ENCODE data around the gene RABEP2.

RABEP2 gene

DNA sequence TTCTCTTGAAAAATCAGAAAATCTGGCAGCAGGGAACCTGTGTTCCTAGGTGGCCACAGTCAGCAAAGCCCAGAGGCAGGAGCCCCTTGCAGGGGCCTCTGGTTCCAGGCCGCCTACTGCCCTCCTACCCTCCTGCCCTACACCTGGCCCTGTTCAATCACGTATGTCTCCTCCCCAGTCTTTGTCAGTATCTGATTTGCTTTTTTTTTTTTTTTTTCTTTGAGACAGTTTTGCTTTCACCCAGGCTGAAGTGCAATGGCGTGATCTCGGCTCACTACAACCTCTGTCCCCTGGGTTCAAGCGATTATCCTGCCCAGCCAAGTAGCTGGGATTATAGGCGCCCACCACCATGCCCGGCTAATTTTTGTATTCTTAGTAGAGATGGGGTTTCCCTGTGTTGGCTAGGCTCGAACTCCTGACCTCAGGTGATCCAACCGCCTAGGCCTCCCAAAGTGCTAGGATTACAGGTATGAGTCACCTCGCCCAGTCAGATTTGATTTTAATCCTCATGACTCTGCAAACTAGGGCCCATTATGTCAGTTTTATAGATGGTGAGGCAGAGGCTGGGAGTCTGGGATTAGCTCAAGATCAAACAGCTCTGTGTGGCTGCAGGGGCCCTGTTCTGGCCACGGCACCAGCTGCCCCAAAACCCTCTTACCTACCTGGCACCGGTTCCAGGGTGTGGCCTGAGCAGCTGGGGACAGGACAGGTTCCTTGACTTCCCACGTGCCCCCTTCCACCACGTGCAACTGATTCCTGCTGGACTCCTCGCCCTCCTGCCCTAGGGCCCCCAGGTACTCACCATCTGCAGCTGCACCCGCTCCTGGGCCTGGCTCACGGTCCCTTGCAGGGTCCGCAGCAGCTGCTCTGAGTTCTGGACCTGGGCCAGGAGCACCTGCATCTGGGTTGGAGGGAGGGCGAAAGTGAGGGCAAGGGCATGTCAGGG is 14.7 kb downstream of the RABEP2 start:
- Histone ChIP-seq H3K36me3 (ENCODE audit: insufficient read depth, low read length) (peaks cover 5% of the 10 kb centered on the region; the same call in 1 of the 2 replicates), H3K9ac (ENCODE audit: low read depth, low read length, poor library complexity, severe bottlenecking) (no peak overlapping the region)

DNA sequence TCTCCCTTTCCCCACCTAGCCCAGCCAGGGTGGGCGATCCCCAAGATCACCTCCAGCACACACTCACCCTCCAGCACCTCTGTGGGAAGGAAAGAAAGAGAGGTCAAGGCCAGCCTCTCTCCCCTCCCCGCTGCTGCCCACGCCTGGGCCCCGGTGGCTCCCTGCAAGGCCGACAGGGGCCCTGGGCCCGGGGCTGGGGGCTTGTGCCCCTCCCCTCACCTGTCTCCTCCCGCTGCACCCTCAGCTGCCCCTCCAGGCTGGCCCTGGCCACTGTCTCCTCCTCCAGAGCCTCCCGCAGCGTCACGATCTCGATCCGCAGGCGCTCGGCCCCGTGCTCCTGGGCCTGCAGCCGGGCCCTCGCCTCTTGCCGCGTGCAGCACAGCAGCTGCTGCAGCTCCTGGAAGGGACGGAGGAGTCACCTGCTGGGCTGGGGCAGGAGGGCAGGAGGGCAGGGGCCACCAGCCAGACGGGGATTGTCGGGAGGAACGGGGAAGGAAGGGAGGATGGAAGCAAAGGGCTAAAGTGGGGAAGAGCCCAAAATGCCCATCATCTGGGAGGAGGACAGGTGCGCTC is 19.2 kb downstream of the RABEP2 start:
- Histone ChIP-seq H4K20me1 (ENCODE audit: insufficient read depth, low read length, poor library complexity, severe bottlenecking) (no peaks in the 10 kb centered on the region), H3K79me2 (ENCODE audit: insufficient read depth, low read length) (no peaks in the 10 kb centered on the region), H2AFZ (ENCODE audit: low read length) (no peak overlapping the region), H3K4me1 (ENCODE audit: insufficient read depth, low read length, poor library complexity, severe bottlenecking) (no peaks in the 10 kb centered on the region), H3K9me2 (replicated peaks; ENCODE audit: low read depth, low read length) (no peaks in the 10 kb centered on the region), H3K36me3 (ENCODE audit: insufficient read depth, low read length) (peaks cover 5% of the 10 kb centered on the region; the same call in 1 of the 2 replicates), H3K9me3 (ENCODE audit: insufficient read depth, low read depth, low read length) (no peaks in the 10 kb centered on the region), H3F3A (ENCODE audit: low read depth) (no peaks in the 10 kb centered on the region), H3K9ac (ENCODE audit: low read depth, low read length, poor library complexity, severe bottlenecking) (no peak overlapping the region), H3K4me2 (ENCODE audit: low read depth, low read length, poor library complexity, severe bottlenecking) (no peak overlapping the region), H3K27me3 (ENCODE audit: insufficient read depth, low read length, poor library complexity, severe bottlenecking) (no peaks in the 10 kb centered on the region), H3K4me3 (ENCODE audit: low read length, poor library complexity, severe bottlenecking) (no peak overlapping the region)
- TF ChIP-seq, protein P1, sequence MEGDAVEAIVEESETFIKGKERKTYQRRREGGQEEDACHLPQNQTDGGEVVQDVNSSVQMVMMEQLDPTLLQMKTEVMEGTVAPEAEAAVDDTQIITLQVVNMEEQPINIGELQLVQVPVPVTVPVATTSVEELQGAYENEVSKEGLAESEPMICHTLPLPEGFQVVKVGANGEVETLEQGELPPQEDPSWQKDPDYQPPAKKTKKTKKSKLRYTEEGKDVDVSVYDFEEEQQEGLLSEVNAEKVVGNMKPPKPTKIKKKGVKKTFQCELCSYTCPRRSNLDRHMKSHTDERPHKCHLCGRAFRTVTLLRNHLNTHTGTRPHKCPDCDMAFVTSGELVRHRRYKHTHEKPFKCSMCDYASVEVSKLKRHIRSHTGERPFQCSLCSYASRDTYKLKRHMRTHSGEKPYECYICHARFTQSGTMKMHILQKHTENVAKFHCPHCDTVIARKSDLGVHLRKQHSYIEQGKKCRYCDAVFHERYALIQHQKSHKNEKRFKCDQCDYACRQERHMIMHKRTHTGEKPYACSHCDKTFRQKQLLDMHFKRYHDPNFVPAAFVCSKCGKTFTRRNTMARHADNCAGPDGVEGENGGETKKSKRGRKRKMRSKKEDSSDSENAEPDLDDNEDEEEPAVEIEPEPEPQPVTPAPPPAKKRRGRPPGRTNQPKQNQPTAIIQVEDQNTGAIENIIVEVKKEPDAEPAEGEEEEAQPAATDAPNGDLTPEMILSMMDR (conservative IDR thresholded peaks at IDR 0.05; ENCODE audit: low read length): no peak
- TF ChIP-seq EZH2phosphoT487 (IDR thresholded peaks at IDR 0.05; ENCODE audit: borderline replicate concordance): no peak

More for the DNA sequence above, 14.7 kb downstream of the RABEP2 start:
- no peaks in the 10 kb centered on the region for H3K27me3 ChIP-seq (ENCODE audit: insufficient read depth, low read length, poor library complexity, severe bottlenecking)
- no peaks in the 10 kb centered on the region for H3K9me3 ChIP-seq (ENCODE audit: insufficient read depth, low read depth, low read length)
- H3K79me2 ChIP-seq (ENCODE audit: insufficient read depth, low read length): no peaks in the 10 kb centered on the region
- H3F3A ChIP-seq (ENCODE audit: low read depth): no peaks in the 10 kb centered on the region
- no peak overlapping the region for H2AFZ ChIP-seq (ENCODE audit: low read length)
- no peaks in the 10 kb centered on the region for H4K20me1 ChIP-seq (ENCODE audit: insufficient read depth, low read length, poor library complexity, severe bottlenecking)
- H3K9me2 ChIP-seq (replicated peaks; ENCODE audit: low read depth, low read length): no peaks in the 10 kb centered on the region
- TF ChIP-seq, protein P1 (conservative IDR thresholded peaks at IDR 0.05; ENCODE audit: low read length): no peak
- TF ChIP-seq EZH2phosphoT487 (IDR thresholded peaks at IDR 0.05; ENCODE audit: borderline replicate concordance): no peak
- H3K4me2 ChIP-seq (ENCODE audit: low read depth, low read length, poor library complexity, severe bottlenecking): no peak overlapping the region
- H3K4me3 ChIP-seq (ENCODE audit: low read length, poor library complexity, severe bottlenecking): no peak overlapping the region
- no peaks in the 10 kb centered on the region for H3K4me1 ChIP-seq (ENCODE audit: insufficient read depth, low read length, poor library complexity, severe bottlenecking)

DNA sequence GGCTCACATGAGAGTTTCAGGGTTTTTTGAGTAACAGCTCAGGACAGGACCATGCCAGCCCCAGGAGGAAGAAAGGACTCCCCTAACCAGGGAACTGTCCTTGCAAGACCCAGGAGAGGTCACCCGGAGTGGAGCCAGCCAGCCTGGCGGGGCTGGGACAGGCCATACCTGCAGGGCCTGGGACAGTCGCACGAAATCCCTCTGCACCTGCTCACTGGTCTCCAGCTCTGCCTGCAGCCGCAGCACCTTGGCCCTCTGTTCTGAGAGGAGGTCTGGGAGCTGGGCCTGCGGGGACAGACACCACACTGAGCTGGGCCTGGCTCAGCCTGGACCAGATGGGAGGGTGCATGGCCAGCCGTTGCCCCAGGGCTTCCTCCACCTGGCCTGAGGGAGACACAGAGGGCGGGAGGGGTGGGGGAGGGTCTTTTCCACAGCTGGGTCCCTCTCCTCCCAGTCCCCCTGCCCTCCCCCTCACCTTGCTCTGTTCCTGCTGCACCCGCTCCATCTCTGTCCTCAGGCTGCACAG is 19.7 kb downstream of the RABEP2 start:
- no peaks in the 10 kb centered on the region for H3K9me3 ChIP-seq (ENCODE audit: insufficient read depth, low read depth, low read length)
- H3F3A ChIP-seq (ENCODE audit: low read depth): no peaks in the 10 kb centered on the region
- H3K4me3 ChIP-seq (ENCODE audit: low read length, poor library complexity, severe bottlenecking): no peak overlapping the region
- no peak overlapping the region for H2AFZ ChIP-seq (ENCODE audit: low read length)
- H4K20me1 ChIP-seq (ENCODE audit: insufficient read depth, low read length, poor library complexity, severe bottlenecking): no peaks in the 10 kb centered on the region
- H3K79me2 ChIP-seq (ENCODE audit: insufficient read depth, low read length): no peaks in the 10 kb centered on the region
- H3K36me3 ChIP-seq (ENCODE audit: insufficient read depth, low read length): peaks cover 5% of the 10 kb centered on the region; the same call in 1 of the 2 replicates
- TF ChIP-seq, protein P1 (conservative IDR thresholded peaks at IDR 0.05; ENCODE audit: low read length): no peak
- TF ChIP-seq EZH2phosphoT487 (IDR thresholded peaks at IDR 0.05; ENCODE audit: borderline replicate concordance): no peak
- H3K27me3 ChIP-seq (ENCODE audit: insufficient read depth, low read length, poor library complexity, severe bottlenecking): no peaks in the 10 kb centered on the region
- no peak overlapping the region for H3K4me2 ChIP-seq (ENCODE audit: low read depth, low read length, poor library complexity, severe bottlenecking)
- H3K9me2 ChIP-seq (replicated peaks; ENCODE audit: low read depth, low read length): no peaks in the 10 kb centered on the region
- H3K4me1 ChIP-seq (ENCODE audit: insufficient read depth, low read length, poor library complexity, severe bottlenecking): no peaks in the 10 kb centered on the region
- H3K9ac ChIP-seq (ENCODE audit: low read depth, low read length, poor library complexity, severe bottlenecking): no peak overlapping the region
